ENCODE results near the gene KIF22. TPM values are rescaled to one million over a fixed set of nuclear protein-coding genes. Genes with fewer than 3 reads are reported as not detected.
"Not testable (repeated sequence)": the region's sequence is repeated elsewhere in the genome, so short reads cannot be mapped to it uniquely, and the experiment has no call there.

KIF22 gene
- total RNA-seq, 1 donor from 2014 or later = 27.2 TPM

GRCh38 chr16:29833219-29833618, 42.7 kb downstream of the KIF22 start:
- not testable (repeated sequence) for ATAC-seq; DNase-seq (ENCODE audit: low spot score)

GRCh38 chr16:29834079-29834478, 43.5 kb downstream of the KIF22 start:
- DNase-seq (ENCODE audit: low spot score) = no peak
- no peak for ATAC-seq

DNA sequence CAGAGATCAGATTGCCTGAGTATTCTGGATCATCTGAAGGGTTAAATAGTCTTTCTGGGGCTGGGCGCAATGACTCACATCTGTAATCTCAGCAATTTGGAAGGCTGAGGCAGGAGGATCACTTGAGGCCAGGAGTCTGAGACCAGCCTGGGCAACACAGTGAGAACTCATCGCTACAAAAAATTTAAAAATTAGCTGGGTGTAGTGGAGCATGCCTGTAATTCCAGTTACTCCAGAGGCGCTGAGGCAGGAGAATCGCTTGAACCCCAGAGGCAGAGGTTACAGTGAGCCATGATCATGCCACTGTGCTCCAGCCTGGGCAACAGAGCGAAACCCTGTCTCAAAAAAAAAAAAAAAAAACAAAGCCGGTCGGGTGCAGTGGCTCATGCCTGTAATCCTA, 45.4 kb downstream of the KIF22 start:
- ATAC-seq = no peak

GRCh38 chr16:29836623-29837022, 46.1 kb downstream of the KIF22 start:
- no peak for ATAC-seq

More for the DNA sequence above, 45.4 kb downstream of the KIF22 start:
- DNase-seq (ENCODE audit: low spot score) = no peak

DNA sequence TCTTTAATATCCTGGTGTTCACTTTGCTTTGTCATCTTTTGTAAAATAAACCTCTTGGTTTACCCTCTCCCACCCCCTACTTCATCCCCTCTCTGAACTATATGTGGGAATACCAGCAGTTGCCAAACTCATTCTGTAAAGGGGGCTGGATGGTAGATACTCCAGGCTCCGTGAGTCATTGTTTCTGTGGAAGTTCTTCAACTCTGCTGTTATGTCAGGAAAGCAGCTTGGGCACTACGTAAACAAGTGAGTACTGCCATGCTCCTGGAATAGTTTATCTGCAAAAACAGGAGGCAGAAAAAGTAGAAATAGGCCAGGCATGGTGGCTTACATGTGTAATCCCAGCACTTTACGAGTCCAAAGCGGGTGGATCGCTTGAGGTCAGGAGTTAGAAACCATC, 47.3 kb downstream of the KIF22 start:
- DNase-seq (ENCODE audit: low spot score) = no peak
- ATAC-seq = no peak

More at GRCh38 chr16:29836623-29837022, 46.1 kb downstream of the KIF22 start:
- no peak for DNase-seq (ENCODE audit: low spot score)

DNA sequence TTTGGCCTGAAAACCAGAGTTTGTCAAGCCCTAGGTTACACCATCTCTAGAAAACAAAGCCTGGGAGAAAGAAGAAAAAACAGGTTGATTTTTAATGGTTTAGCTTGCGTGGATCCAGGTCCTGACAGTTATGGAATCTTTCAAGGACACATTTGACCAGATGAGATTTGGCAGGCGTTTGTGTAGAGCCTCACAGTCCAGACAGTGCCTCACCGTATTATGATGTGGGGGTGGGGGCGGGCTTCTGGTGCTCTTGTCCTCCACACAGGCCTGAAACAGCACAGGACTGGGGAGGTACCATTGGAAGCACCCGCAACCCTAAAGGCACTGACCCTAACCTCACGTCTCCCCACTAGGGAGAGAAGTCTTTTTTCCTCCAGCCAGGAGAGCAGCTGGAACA, 49.3 kb downstream of the KIF22 start:
- DNase-seq (ENCODE audit: low spot score) (no peak), ATAC-seq (no peak)

GRCh38 chr16:29840240-29840639, 49.7 kb downstream of the KIF22 start:
- no peak for DNase-seq (ENCODE audit: low spot score)
- ATAC-seq = no peak

GRCh38 chr16:29841631-29842030, 51.1 kb downstream of the KIF22 start:
- ATAC-seq (no peak), DNase-seq (ENCODE audit: low spot score) (no peak)

- ATAC-seq = no peak
- no peak for DNase-seq (ENCODE audit: low spot score)
These were observed 52.3 kb downstream of the KIF22 start for GRCh38 chr16:29842732-29843346.

DNA sequence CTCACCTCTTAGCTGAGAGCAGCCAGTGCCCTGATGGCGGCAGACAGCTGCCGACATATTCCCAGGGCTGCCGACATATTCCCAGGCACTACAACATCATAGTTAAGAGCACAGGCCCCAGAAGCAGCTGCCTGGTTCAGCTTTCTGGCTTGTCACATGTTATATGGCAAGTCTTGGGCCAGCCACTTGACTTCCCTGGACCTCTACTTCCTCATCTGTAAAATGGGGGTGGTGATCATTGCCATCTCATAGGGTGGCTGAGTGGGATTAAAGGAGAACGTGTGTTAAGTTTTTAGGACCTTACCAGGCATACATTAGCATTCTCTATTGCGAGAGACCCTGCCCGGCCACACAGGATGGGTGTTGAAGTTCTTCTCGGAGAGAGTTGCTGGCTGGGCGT, 53.4 kb downstream of the KIF22 start:
- ATAC-seq (no peak), DNase-seq (ENCODE audit: low spot score) (no peak)

DNA sequence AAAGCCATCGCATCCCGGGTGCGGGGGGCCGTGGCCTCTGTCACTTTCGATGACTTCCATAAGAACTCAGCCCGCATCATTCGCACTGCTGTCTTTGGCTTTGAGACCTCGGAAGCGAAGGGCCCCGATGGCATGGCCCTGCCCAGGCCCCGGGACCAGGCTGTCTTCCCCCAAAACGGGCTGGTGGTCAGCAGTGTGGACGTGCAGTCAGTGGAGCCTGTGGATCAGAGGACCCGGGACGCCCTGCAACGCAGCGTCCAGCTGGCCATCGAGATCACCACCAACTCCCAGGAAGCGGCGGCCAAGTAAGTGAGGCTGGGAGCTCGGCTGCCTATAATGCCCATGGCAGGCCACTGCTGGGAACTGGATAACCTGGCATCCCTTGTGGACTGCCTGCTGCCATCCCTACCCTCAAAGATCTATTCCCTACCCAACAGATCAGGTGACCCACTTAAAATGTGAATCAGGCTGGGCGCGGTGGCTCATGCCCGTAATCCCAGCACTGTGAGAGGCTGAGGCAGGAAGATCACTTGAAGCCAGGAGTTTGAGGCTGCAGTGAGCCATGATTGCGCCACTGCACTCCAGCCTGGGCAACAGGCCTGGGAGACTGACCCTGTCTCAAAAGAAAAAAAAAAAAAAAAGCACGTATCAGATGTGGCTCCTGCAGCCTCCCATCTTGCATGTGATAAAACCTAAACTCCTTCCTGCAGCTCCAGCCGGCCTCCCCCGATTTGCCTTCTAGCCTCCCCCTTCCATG, 54.2 kb downstream of the KIF22 start:
- DNase-seq (ENCODE audit: low spot score) (no peak), ATAC-seq (no peak)

- no peak for DNase-seq (ENCODE audit: low spot score)
- no peak for ATAC-seq
These were observed 55.1 kb downstream of the KIF22 start for GRCh38 chr16:29845656-29846055.

DNA sequence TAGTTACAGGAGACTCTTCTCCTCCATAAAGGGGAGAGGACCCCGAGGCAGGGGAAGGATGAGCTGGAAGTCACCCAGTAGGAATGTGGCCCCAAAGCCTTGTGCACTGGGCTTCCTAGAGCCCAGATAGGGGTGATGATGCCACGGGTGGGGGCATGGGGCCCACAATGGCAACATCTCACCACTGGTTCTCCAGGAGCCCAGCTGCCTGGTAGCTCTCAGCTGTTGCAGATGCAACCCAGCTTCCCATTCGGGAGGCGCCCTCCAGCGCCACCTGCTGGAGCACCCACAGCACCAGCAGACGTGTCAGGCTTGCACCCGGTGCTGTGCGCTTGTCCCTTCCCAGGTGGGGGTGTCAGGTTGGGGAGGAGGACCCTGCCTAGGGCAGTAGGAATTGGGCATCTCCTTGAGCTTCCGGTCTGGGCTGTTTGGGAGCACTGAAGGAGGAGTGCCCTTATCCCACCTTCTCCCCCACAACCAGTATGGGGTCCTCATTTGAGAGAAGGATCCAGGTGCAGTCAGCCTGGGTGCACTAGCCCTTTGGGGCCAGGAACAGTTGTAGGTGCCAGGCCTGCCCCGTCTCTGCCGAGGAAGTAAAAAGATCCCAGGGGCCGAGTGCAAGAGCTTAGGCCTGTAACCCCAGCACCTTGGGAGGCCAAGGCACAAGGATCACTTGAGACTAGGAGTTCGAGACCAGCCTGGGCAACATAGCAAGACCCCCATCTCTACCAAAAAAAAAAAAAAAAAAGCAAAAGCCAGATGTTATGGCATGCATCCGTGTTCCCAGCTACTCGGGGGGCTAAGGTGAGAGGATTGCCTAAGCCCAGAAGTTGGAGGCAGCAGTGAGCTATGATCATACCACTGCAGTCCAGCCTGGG, 58.1 kb downstream of the KIF22 start:
- peak; percentile 80 for DNase-seq (ENCODE audit: low spot score)
- ATAC-seq = peak; percentile 96

- ATAC-seq = no peak
- no peak for DNase-seq (ENCODE audit: low spot score)
These were observed 59.0 kb downstream of the KIF22 start for GRCh38 chr16:29849505-29849904.

DNA sequence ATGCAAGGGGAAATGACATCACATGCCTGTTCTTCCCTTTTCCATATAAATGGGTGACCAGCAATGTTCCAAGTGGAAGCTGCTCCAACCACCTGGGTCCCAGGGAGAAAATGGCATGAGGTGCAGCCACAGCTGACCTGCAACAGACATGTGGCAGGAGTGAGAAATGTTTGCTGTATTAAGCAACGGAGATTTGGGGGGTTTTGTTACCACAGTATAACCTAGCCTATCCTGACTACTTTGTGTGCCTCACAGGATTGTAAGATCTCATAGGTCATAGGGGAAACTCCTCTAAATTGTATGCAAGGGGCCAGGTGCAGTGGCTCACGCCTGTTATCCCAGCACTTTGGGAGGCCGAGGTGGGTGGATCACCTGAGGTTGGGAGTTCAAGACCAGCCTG, 60.4 kb downstream of the KIF22 start:
- DNase-seq (ENCODE audit: low spot score) = no peak

DNA sequence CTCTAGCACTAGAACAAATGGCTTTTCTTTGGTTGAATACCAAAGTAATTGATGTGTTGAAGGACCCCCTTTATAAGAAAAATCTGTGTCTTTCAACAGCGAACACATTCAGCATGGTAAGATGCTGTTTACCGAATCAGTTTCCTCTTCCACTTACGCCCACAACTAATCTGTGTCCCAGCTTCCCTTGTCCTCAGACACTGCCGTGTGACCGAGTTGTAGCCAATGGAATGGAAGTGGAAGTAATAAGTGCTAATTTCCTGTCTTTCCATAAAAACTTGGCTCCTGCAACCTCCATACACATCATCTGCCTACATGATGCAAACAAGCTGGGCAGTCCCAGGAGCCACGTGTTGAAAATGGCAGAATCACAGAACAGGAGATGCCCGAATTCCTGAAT, 62.1 kb downstream of the KIF22 start:
- no peak for DNase-seq (ENCODE audit: low spot score)
- peak; percentile 29 for ATAC-seq

More for the DNA sequence above, 60.4 kb downstream of the KIF22 start:
- ATAC-seq = no peak

GRCh38 chr16:29854520-29855100, 64.1 kb downstream of the KIF22 start:
- ATAC-seq (no peak), DNase-seq (ENCODE audit: low spot score) (no peak)

All from left lobe of liver (tissue), 2 donors.